Gastroesophageal sphincter (tissue), 3 donors: ENCODE data around the gene MCC.

ENCODE experiments used
- POLR2AphosphoS5 ChIP-seq: sonication (generic); formaldehyde crosslinking; IDR thresholded peaks from one replicate; pipeline ENCODE4 v1.6.1; 2017; ENCODE audit warnings: antibody characterized with exemption
- TF ChIP-seq, protein P1 (sequence below), 4 experiments: fragments of 200-600 bp in 2 of 4; fragments of 450-650 bp in 2 of 4; sonication (generic) in 1 of 4; IDR thresholded peaks; one replicate each; pipeline ENCODE4 v1.5.1; 2017 to 2019; ENCODE audit warnings: antibody characterized with exemption in 4 of 4, mild to moderate bottlenecking in 2 of 4, moderate library complexity in 2 of 4

DNA sequence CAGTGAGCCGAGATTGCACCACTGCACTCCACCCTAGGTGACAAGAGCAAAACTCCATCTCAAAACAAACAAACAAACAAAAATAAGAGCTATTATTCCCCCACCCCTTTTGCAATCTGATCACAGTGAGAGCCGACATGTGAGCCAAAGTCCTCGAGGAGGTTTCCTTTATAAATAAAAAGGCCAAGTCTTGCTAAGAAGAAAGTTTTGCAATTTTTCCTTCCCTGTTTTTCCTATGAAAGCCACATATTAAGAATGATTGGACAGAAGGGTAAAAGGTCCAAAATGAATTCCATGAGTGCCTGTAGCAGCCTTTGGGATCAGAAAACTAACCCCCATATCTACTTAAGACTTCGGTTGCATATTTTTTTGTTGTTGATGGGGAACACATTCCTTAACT, 233.1 kb downstream of the MCC start:
- TF ChIP-seq, protein P1, sequence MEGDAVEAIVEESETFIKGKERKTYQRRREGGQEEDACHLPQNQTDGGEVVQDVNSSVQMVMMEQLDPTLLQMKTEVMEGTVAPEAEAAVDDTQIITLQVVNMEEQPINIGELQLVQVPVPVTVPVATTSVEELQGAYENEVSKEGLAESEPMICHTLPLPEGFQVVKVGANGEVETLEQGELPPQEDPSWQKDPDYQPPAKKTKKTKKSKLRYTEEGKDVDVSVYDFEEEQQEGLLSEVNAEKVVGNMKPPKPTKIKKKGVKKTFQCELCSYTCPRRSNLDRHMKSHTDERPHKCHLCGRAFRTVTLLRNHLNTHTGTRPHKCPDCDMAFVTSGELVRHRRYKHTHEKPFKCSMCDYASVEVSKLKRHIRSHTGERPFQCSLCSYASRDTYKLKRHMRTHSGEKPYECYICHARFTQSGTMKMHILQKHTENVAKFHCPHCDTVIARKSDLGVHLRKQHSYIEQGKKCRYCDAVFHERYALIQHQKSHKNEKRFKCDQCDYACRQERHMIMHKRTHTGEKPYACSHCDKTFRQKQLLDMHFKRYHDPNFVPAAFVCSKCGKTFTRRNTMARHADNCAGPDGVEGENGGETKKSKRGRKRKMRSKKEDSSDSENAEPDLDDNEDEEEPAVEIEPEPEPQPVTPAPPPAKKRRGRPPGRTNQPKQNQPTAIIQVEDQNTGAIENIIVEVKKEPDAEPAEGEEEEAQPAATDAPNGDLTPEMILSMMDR (IDR thresholded peaks at IDR 0.05) = no peak
- no peak for TF ChIP-seq POLR2AphosphoS5
